Smooth muscle cell (in vitro differentiated cells): ENCODE measurements around the gene EIF3J. TPM values are rescaled to one million over a fixed set of nuclear protein-coding genes. Genes with fewer than 3 reads are reported as not detected.
"Not testable (repeated sequence)": the region's sequence is repeated elsewhere in the genome, so short reads cannot be mapped to it uniquely, and the experiment has no call there.

Source experiments
- DNase-seq: peaks from one replicate; lab custom pipeline; 2025; ENCODE audit not compliant: unreplicated experiment; lab: John Stamatoyannopoulos, UW
- H2AFZ ChIP-seq: fragments of 200-600 bp; sonication (generic); 2 replicates; pipeline ENCODE4 v1.6.0; 2016; ENCODE audit warnings: antibody characterized with exemption, low read depth, mild to moderate bottlenecking
- H3F3A ChIP-seq: fragments of 200-600 bp; sonication (generic); 2 replicates; pipeline ENCODE4 v1.6.0; 2017; ENCODE audit warnings: antibody characterized with exemption, low read depth
- H3K27ac ChIP-seq: fragments of 200-600 bp; sonication (generic); 2 replicates; pipeline ENCODE4 v1.5.1; 2016; ENCODE audit warnings: low read depth, mild to moderate bottlenecking
- H3K27me3 ChIP-seq: fragments of 200-600 bp; sonication (generic); 2 replicates; pipeline ENCODE4 v1.6.1; 2016; ENCODE audit warnings: low read depth, mild to moderate bottlenecking
- H3K36me3 ChIP-seq: fragments of 200-600 bp; sonication (generic); 2 replicates; pipeline ENCODE4 v1.5.1; 2016; ENCODE audit warnings: low read depth
- H3K4me1 ChIP-seq: fragments of 200-600 bp; sonication (generic); 2 replicates; pipeline ENCODE4 v1.5.1; 2016; ENCODE audit warnings: low read depth
- H3K4me2 ChIP-seq: fragments of 200-600 bp; sonication (generic); 2 replicates; pipeline ENCODE4 v1.6.0; 2016; ENCODE audit warnings: mild to moderate bottlenecking
- H3K4me3 ChIP-seq: fragments of 200-600 bp; sonication (generic); 2 replicates; pipeline ENCODE4 v1.5.1; 2016; ENCODE audit warnings: mild to moderate bottlenecking
- H3K79me2 ChIP-seq: fragments of 200-600 bp; sonication (generic); 2 replicates; pipeline ENCODE4 v1.6.0; 2016; ENCODE audit warnings: low read depth, mild to moderate bottlenecking
- H3K9ac ChIP-seq: fragments of 200-600 bp; sonication (generic); 2 replicates; pipeline ENCODE4 v1.6.0; 2016; ENCODE audit warnings: low read depth
- H3K9me3 ChIP-seq: fragments of 200-600 bp; sonication (generic); replicated peaks from 2 replicates; pipeline ENCODE4 v1.5.1; 2016; ENCODE audit warnings: low read depth
- H4K20me1 ChIP-seq: fragments of 200-600 bp; sonication (generic); 2 replicates; pipeline ENCODE4 v1.6.0; 2016; ENCODE audit warnings: low read depth
- CTCF ChIP-seq: fragments of 200-600 bp; sonication (generic); IDR thresholded peaks from 2 replicates; pipeline ENCODE4 v1.5.1; 2017; ENCODE audit warnings: borderline replicate concordance, mild to moderate bottlenecking, antibody characterized with exemption; ENCODE audit not compliant: insufficient read depth, poor library complexity, severe bottlenecking
- WGBS: methylation state at CpG from one replicate; pipeline ENCODE4 v1.1.7; 2016; ENCODE audit warnings: low lambda C conversion rate; 5-methylcytosine and 5-hydroxymethylcytosine counted together
- polyA plus RNA-seq: library from polyadenylated mRNA; unstranded; fragments of >200 nt; fragmentation: Nextera tagmentation; extraction: Ambion mirVana; gene quantifications from 2 replicates; pipeline ENCODE4 v1.2.1, GENCODE V29; 2016
- total RNA-seq: library from RNA; depleted of rRNA; stranded (reverse); fragments of >200 nt; gene quantifications from 2 replicates; pipeline ENCODE4 v1.2.3, GENCODE V29; 2014

The EIF3J gene
- total and polyA plus RNA-seq, 2 experiments from 2014 or later, result 28.7 to 62.3 TPM

GRCh38 chr15:44537735-44538240 is 841 bp downstream of the EIF3J start:
- Histone ChIP-seq H3K79me2 (peaks cover 62% of the 10 kb centered on the region), H3K9ac (peak overlapping the region; percentile 99), H3K9me3 (no peaks in the 10 kb centered on the region), H3F3A (peaks cover 23% of the 10 kb centered on the region), H4K20me1 (peaks cover 36% of the 10 kb centered on the region), H3K4me1 (peaks cover 29% of the 10 kb centered on the region), H3K36me3 (no peaks in the 10 kb centered on the region), H3K27ac (peak overlapping the region; percentile 100), H3K4me3 (peak overlapping the region; percentile 73), H3K27me3 (no peaks in the 10 kb centered on the region), H2AFZ (no peak overlapping the region), H3K4me2 (peak overlapping the region; percentile 99)
- DNase-seq, result no peak
- TF ChIP-seq CTCF, result no peak
- 11% methylated on average over 13 of the region's 13 CpGs for WGBS

- no peaks in the 10 kb centered on the region for H3K9me3 ChIP-seq
- peaks cover 27% of the 10 kb centered on the region for H3K4me1 ChIP-seq
- H2AFZ ChIP-seq, result no peak overlapping the region
- TF ChIP-seq CTCF, result no peak
- peak overlapping the region; percentile 74 for H3K4me2 ChIP-seq
- H3K4me3 ChIP-seq, result peak overlapping the region; percentile 17
- H3K27ac ChIP-seq, result peak overlapping the region; percentile 75
- peaks cover 88% of the 10 kb centered on the region for H3K79me2 ChIP-seq
- WGBS, result 94% methylated on average over 4 of the region's 4 CpGs
- no peaks in the 10 kb centered on the region for H3K27me3 ChIP-seq
- H4K20me1 ChIP-seq, result peaks cover 61% of the 10 kb centered on the region
- H3K36me3 ChIP-seq, result no peaks in the 10 kb centered on the region
- DNase-seq, result no peak
- peak overlapping the region; percentile 11 for H3K9ac ChIP-seq
- peaks cover 26% of the 10 kb centered on the region for H3F3A ChIP-seq
Measured at GRCh38 chr15:44541282-44541958, 4.5 kb downstream of the EIF3J start.

GRCh38 chr15:44542596-44542995 is 5.6 kb downstream of the EIF3J start:
- H4K20me1 ChIP-seq, result peaks cover 71% of the 10 kb centered on the region
- no peaks in the 10 kb centered on the region for H3K36me3 ChIP-seq
- H2AFZ ChIP-seq, result no peak overlapping the region
- peaks cover 99% of the 10 kb centered on the region for H3K79me2 ChIP-seq
- no peaks in the 10 kb centered on the region for H3K27me3 ChIP-seq
- H3K9ac ChIP-seq, result peak overlapping the region; percentile 11
- peak overlapping the region; percentile 74 for H3K4me2 ChIP-seq
- TF ChIP-seq CTCF, result no peak
- H3K9me3 ChIP-seq, result no peaks in the 10 kb centered on the region
- H3K4me3 ChIP-seq, result no peak overlapping the region
- H3F3A ChIP-seq, result peaks cover 25% of the 10 kb centered on the region
- DNase-seq, result no peak
- H3K27ac ChIP-seq, result peak overlapping the region; percentile 75
- peaks cover 27% of the 10 kb centered on the region for H3K4me1 ChIP-seq

- Histone ChIP-seq H3K27ac (peak overlapping the region; percentile 40), H3K4me1 (peaks cover 15% of the 10 kb centered on the region), H4K20me1 (peaks cover 81% of the 10 kb centered on the region), H3K79me2 (peaks cover 99% of the 10 kb centered on the region), H3F3A (peaks cover 18% of the 10 kb centered on the region)
- not testable (repeated sequence) for H3K9me3 ChIP-seq, H3K9ac ChIP-seq, H3K4me2 ChIP-seq, H2AFZ ChIP-seq, H3K36me3 ChIP-seq, DNase-seq, H3K27me3 ChIP-seq, H3K4me3 ChIP-seq
- 92% methylated on average over 5 of the region's 5 CpGs for WGBS
Measured at GRCh38 chr15:44544745-44545144, 7.8 kb downstream of the EIF3J start.
